WTC11 (cell line): ENCODE results near the gene GABRG3. TPM values are rescaled to one million over a fixed set of nuclear protein-coding genes. Genes with fewer than 3 reads are reported as not detected.

Source experiments
- ATAC-seq: fragments of 200-7000 bp; cut with Tn5 transposase; 2 replicates; pipeline ENCODE4 v1.10.0; 2021; ENCODE audit warnings: mild to moderate bottlenecking, moderate library complexity
- CTCF ChIA-PET: fragments of 300-600 bp; sonication (Branson Sonifier 250); formaldehyde crosslinking; loops from one replicate; lab custom pipeline; 2021; ENCODE audit warnings: antibody characterized with exemption; lab: Charles Lee
- POLR2A ChIA-PET: fragments of 350-600 bp; sonication (Branson Sonifier 250); formaldehyde crosslinking; loops from one replicate; lab custom pipeline; 2021; ENCODE audit warnings: antibody characterized with exemption; lab: Charles Lee
- DNase-seq: peaks from one replicate; pipeline ENCODE4 v3.0.0; 2021; ENCODE audit warnings: low spot score
- H3K27ac Mint-ChIP-seq: 2 replicates; pipeline ENCODE4 v1.8.0; 2021; ENCODE audit warnings: mixed read lengths
- H3K27me3 Mint-ChIP-seq: 2 replicates; pipeline ENCODE4 v1.8.0; 2021; ENCODE audit warnings: low read depth, mild to moderate bottlenecking, moderate library complexity, mixed read lengths
- H3K36me3 Mint-ChIP-seq: 2 replicates; pipeline ENCODE4 v1.8.0; 2021; ENCODE audit warnings: mixed read lengths
- H3K4me1 Mint-ChIP-seq: 2 replicates; pipeline ENCODE4 v1.8.0; 2022; ENCODE audit warnings: mixed read lengths
- H3K4me3 Mint-ChIP-seq: 2 replicates; pipeline ENCODE4 v1.8.0; 2021; ENCODE audit warnings: mild to moderate bottlenecking, moderate library complexity, mixed read lengths
- H3K9me3 Mint-ChIP-seq: 2 replicates; pipeline ENCODE4 v1.8.0; 2021; ENCODE audit warnings: mixed read lengths
- ATF2 ChIP-seq: sonication (generic); formaldehyde crosslinking; IDR thresholded peaks from 2 replicates; pipeline ENCODE4 v1.8.1; 2022; ENCODE audit warnings: low read depth, missing genetic modification reagents, borderline replicate concordance
- EMX1 ChIP-seq: fragments of 250-450 bp; sonication (Bioruptor Pico); IDR thresholded peaks from 2 replicates; pipeline ENCODE4 v1.8.0; 2021; ENCODE audit warnings: mild to moderate bottlenecking
- ETV6 ChIP-seq: sonication (generic); formaldehyde crosslinking; IDR thresholded peaks from 2 replicates; pipeline ENCODE4 v1.8.1; 2022; ENCODE audit warnings: mild to moderate bottlenecking, missing genetic modification reagents
- FOXJ3 ChIP-seq: sonication (generic); formaldehyde crosslinking; IDR thresholded peaks from 2 replicates; pipeline ENCODE4 v1.9.0; 2021; ENCODE audit warnings: missing genetic modification reagents, mild to moderate bottlenecking, borderline replicate concordance
- PRDM15 ChIP-seq: sonication (generic); formaldehyde crosslinking; IDR thresholded peaks from 2 replicates; pipeline ENCODE4 v1.8.0; 2022; ENCODE audit warnings: missing genetic modification reagents
- PRRX2 ChIP-seq: fragments of 250-450 bp; sonication (Bioruptor Pico); IDR thresholded peaks from 2 replicates; pipeline ENCODE4 v1.8.0; 2021; ENCODE audit warnings: mild to moderate bottlenecking
- SMAD4 ChIP-seq: sonication (generic); formaldehyde crosslinking; IDR thresholded peaks from 2 replicates; pipeline ENCODE4 v1.8.0; 2022; ENCODE audit warnings: mild to moderate bottlenecking, missing genetic modification reagents
- SP1 ChIP-seq: sonication (generic); formaldehyde crosslinking; conservative IDR thresholded peaks from 2 replicates; pipeline ENCODE4 v1.8.1; 2022; ENCODE audit warnings: missing genetic modification reagents
- TEAD1 ChIP-seq: sonication (generic); formaldehyde crosslinking; IDR thresholded peaks from 2 replicates; pipeline ENCODE4 v1.8.0; 2022; ENCODE audit warnings: mild to moderate bottlenecking, missing genetic modification reagents
- ZNF396 ChIP-seq: fragments of 250-450 bp; sonication (Bioruptor Pico); IDR thresholded peaks from 2 replicates; pipeline ENCODE4 v1.8.0; 2021; ENCODE audit warnings: mild to moderate bottlenecking, moderate library complexity, borderline replicate concordance
- ZNF416 ChIP-seq: fragments of 250-450 bp; sonication (Bioruptor Pico); IDR thresholded peaks from 2 replicates; pipeline ENCODE4 v1.9.0; 2021; ENCODE audit warnings: mild to moderate bottlenecking, inconsistent platforms
- total RNA-seq: library from RNA; stranded (reverse); gene quantifications from 3 replicates; pipeline ENCODE4 v1.2.3, GENCODE V29; 2021
- TF ChIP-seq, protein P1 (sequence below): sonication (generic); formaldehyde crosslinking; IDR thresholded peaks from 2 replicates; pipeline ENCODE4 v1.8.0; 2022; ENCODE audit warnings: mild to moderate bottlenecking, missing genetic modification reagents
- TF ChIP-seq, protein P2 (sequence below): sonication (generic); formaldehyde crosslinking; IDR thresholded peaks from 2 replicates; pipeline ENCODE4 v1.8.0; 2023; ENCODE audit warnings: missing genetic modification reagents
- TF ChIP-seq, protein P3 (sequence below): sonication (generic); formaldehyde crosslinking; IDR thresholded peaks from 2 replicates; pipeline ENCODE4 v1.8.1; 2023; ENCODE audit warnings: mild to moderate bottlenecking, missing genetic modification reagents, moderate library complexity
- TF ChIP-seq, protein P4 (sequence below): sonication (generic); formaldehyde crosslinking; IDR thresholded peaks from 2 replicates; pipeline ENCODE4 v1.8.0; 2023; ENCODE audit warnings: mild to moderate bottlenecking, missing genetic modification reagents
- TF ChIP-seq, protein P5 (sequence below): fragments of 250-450 bp; sonication (Bioruptor Pico); IDR thresholded peaks from 2 replicates; pipeline ENCODE4 v1.8.0; 2021; ENCODE audit warnings: mild to moderate bottlenecking

Gene GABRG3
- total RNA-seq, 1 experiment from 2014 or later = 0.72 TPM

GRCh38 chr15:27360316-27360715 lies 389.3 kb downstream of the GABRG3 start:
- H3K4me3 Mint-ChIP-seq = no peak overlapping the region
- DNase-seq = no peak
- ChIA-PET CTCF (interaction anchor here (1.1 to 1.2 kb wide), 2 partner anchors 12 to 469 kb away, joined by 3 to 5 read pairs; no protein-coding TSS in a partner anchor), POLR2A (interaction anchor here (0.6 kb wide), 1 partner anchor 118 kb away, joined by 5 read pairs; no protein-coding TSS in a partner anchor)
- peaks cover 8% of the 10 kb centered on the region for H3K4me1 Mint-ChIP-seq
- peaks cover 5% of the 10 kb centered on the region; the same call in 1 of the 2 replicates for H3K9me3 Mint-ChIP-seq
- no peaks in the 10 kb centered on the region for H3K36me3 Mint-ChIP-seq
- no peak overlapping the region for H3K27ac Mint-ChIP-seq
- H3K27me3 Mint-ChIP-seq = no peaks in the 10 kb centered on the region
- TF ChIP-seq, protein P1, sequence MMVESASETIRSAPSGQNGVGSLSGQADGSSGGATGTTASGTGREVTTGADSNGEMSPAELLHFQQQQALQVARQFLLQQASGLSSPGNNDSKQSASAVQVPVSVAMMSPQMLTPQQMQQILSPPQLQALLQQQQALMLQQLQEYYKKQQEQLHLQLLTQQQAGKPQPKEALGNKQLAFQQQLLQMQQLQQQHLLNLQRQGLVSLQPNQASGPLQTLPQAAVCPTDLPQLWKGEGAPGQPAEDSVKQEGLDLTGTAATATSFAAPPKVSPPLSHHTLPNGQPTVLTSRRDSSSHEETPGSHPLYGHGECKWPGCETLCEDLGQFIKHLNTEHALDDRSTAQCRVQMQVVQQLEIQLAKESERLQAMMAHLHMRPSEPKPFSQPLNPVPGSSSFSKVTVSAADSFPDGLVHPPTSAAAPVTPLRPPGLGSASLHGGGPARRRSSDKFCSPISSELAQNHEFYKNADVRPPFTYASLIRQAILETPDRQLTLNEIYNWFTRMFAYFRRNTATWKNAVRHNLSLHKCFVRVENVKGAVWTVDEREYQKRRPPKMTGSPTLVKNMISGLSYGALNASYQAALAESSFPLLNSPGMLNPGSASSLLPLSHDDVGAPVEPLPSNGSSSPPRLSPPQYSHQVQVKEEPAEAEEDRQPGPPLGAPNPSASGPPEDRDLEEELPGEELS (CRISPR knock-in tag) = no peak
- TF ChIP-seq SMAD4 (CRISPR knock-in tag) (no peak), PRRX2 (no peak), EMX1 (CRISPR knock-in tag) (no peak), SP1 (CRISPR knock-in tag) (no peak), PRDM15 (CRISPR knock-in tag) (no peak), ATF2 (CRISPR knock-in tag) (no peak)
- TF ChIP-seq, protein P2, sequence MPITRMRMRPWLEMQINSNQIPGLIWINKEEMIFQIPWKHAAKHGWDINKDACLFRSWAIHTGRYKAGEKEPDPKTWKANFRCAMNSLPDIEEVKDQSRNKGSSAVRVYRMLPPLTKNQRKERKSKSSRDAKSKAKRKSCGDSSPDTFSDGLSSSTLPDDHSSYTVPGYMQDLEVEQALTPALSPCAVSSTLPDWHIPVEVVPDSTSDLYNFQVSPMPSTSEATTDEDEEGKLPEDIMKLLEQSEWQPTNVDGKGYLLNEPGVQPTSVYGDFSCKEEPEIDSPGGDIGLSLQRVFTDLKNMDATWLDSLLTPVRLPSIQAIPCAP (CRISPR knock-in tag) = no peak
- TF ChIP-seq, protein P3, sequence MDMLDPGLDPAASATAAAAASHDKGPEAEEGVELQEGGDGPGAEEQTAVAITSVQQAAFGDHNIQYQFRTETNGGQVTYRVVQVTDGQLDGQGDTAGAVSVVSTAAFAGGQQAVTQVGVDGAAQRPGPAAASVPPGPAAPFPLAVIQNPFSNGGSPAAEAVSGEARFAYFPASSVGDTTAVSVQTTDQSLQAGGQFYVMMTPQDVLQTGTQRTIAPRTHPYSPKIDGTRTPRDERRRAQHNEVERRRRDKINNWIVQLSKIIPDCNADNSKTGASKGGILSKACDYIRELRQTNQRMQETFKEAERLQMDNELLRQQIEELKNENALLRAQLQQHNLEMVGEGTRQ (CRISPR knock-in tag) = no peak
- ATAC-seq = no peak

- TF ChIP-seq ETV6 (CRISPR knock-in tag) (no peak), FOXJ3 (CRISPR knock-in tag) (no peak), ZNF416 (no peak), TEAD1 (CRISPR knock-in tag) (no peak), ZNF396 (no peak)
- TF ChIP-seq, protein P4, sequence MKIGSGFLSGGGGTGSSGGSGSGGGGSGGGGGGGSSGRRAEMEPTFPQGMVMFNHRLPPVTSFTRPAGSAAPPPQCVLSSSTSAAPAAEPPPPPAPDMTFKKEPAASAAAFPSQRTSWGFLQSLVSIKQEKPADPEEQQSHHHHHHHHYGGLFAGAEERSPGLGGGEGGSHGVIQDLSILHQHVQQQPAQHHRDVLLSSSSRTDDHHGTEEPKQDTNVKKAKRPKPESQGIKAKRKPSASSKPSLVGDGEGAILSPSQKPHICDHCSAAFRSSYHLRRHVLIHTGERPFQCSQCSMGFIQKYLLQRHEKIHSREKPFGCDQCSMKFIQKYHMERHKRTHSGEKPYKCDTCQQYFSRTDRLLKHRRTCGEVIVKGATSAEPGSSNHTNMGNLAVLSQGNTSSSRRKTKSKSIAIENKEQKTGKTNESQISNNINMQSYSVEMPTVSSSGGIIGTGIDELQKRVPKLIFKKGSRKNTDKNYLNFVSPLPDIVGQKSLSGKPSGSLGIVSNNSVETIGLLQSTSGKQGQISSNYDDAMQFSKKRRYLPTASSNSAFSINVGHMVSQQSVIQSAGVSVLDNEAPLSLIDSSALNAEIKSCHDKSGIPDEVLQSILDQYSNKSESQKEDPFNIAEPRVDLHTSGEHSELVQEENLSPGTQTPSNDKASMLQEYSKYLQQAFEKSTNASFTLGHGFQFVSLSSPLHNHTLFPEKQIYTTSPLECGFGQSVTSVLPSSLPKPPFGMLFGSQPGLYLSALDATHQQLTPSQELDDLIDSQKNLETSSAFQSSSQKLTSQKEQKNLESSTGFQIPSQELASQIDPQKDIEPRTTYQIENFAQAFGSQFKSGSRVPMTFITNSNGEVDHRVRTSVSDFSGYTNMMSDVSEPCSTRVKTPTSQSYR (CRISPR knock-in tag) = no peak
- TF ChIP-seq, protein P5, sequence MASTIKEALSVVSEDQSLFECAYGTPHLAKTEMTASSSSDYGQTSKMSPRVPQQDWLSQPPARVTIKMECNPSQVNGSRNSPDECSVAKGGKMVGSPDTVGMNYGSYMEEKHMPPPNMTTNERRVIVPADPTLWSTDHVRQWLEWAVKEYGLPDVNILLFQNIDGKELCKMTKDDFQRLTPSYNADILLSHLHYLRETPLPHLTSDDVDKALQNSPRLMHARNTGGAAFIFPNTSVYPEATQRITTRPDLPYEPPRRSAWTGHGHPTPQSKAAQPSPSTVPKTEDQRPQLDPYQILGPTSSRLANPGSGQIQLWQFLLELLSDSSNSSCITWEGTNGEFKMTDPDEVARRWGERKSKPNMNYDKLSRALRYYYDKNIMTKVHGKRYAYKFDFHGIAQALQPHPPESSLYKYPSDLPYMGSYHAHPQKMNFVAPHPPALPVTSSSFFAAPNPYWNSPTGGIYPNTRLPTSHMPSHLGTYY (CRISPR knock-in tag) = no peak
- TF ChIP-seq, protein P1 (CRISPR knock-in tag) = no peak
- DNase-seq = no peak
- H3K4me1 Mint-ChIP-seq = peaks cover 8% of the 10 kb centered on the region
- H3K36me3 Mint-ChIP-seq = no peaks in the 10 kb centered on the region
- POLR2A ChIA-PET = no interaction called here
- 0 out of 2 replicates have a peak, but pooled peaks cover under 1% of the 10 kb centered on the region for H3K9me3 Mint-ChIP-seq
- no peak for ATAC-seq
- no peak overlapping the region for H3K27ac Mint-ChIP-seq
- CTCF ChIA-PET = interaction anchor here (1.1 to 1.2 kb wide), 2 partner anchors 11 to 470 kb away, joined by 3 to 5 read pairs; no protein-coding TSS in a partner anchor
- H3K4me3 Mint-ChIP-seq = no peak overlapping the region
- H3K27me3 Mint-ChIP-seq = no peaks in the 10 kb centered on the region
Observed at GRCh38 chr15:27361438-27361837, 390.5 kb downstream of the GABRG3 start.
